ENCODE data around the gene TM6SF1.
"Not testable (repeated sequence)": the region's sequence is repeated elsewhere in the genome, so short reads cannot be mapped to it uniquely, and the experiment has no call there.

TM6SF1 gene

DNA sequence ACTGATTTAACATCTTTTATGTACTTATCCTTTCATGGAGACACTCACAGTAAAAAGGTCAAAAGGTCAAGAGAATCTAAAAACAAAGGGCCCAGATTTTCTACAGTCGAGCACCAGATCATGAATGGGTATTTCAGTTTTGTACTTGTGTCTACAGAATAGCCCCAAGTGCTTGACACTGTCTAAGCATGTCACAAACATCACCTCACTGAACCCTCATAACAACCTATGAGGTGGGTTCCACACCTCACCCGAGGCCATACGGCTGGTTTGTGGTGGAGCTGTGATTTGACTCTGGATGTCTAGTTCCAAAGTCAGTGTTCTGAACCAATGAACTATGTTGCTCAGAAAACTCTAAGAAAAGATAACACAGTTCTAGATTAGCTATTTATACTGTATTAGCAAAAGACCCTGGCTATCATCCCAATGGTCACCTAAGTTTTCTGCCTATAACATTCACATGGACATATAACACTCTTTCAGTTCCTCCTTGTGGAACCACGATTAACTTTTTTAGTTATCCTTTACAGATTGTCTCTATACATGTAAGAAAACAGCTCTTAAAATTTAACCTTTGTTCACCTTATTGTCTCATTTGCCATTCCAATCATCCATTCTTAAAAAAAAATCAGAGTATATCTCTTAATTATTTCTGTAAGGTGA lies 25.5 kb downstream of the TM6SF1 start:
- no peak for TF ChIP-seq EZH2 (optimal IDR thresholded peaks at IDR 0.05; ENCODE audit: low read depth, low read length)
- TF ChIP-seq, protein P1, sequence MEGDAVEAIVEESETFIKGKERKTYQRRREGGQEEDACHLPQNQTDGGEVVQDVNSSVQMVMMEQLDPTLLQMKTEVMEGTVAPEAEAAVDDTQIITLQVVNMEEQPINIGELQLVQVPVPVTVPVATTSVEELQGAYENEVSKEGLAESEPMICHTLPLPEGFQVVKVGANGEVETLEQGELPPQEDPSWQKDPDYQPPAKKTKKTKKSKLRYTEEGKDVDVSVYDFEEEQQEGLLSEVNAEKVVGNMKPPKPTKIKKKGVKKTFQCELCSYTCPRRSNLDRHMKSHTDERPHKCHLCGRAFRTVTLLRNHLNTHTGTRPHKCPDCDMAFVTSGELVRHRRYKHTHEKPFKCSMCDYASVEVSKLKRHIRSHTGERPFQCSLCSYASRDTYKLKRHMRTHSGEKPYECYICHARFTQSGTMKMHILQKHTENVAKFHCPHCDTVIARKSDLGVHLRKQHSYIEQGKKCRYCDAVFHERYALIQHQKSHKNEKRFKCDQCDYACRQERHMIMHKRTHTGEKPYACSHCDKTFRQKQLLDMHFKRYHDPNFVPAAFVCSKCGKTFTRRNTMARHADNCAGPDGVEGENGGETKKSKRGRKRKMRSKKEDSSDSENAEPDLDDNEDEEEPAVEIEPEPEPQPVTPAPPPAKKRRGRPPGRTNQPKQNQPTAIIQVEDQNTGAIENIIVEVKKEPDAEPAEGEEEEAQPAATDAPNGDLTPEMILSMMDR (IDR thresholded peaks at IDR 0.05; ENCODE audit: low read length): no peak
- TF ChIP-seq EZH2phosphoT487 (IDR thresholded peaks at IDR 0.05; ENCODE audit: low read length): no peak
- no peaks in the 10 kb centered on the region for H3K9me3 ChIP-seq (replicated peaks; ENCODE audit: insufficient read depth, low read length)
- H4K20me1 ChIP-seq (ENCODE audit: insufficient read depth, low read length): no peaks in the 10 kb centered on the region
- H3K27ac ChIP-seq (ENCODE audit: low read length): no peak overlapping the region
- no peaks in the 10 kb centered on the region for H3F3A ChIP-seq (ENCODE audit: insufficient read depth, low read length)
- no peak overlapping the region for H3K4me3 ChIP-seq (ENCODE audit: low read length)
- no peaks in the 10 kb centered on the region for H3K9me2 ChIP-seq (replicated peaks; ENCODE audit: insufficient read depth, low read length)
- no peaks in the 10 kb centered on the region for H3K36me3 ChIP-seq (replicated peaks; ENCODE audit: insufficient read depth, low read length)
- no peak overlapping the region for H2AFZ ChIP-seq (ENCODE audit: low read length)
- H3K4me2 ChIP-seq (ENCODE audit: low read depth, low read length): no peak overlapping the region
- H3K9ac ChIP-seq (ENCODE audit: low read length): no peak overlapping the region
- no peaks in the 10 kb centered on the region for H3K27me3 ChIP-seq (replicated peaks; ENCODE audit: insufficient read depth, low read length)
- no peak for DNase-seq
- no peaks in the 10 kb centered on the region for H3K4me1 ChIP-seq (ENCODE audit: low read length)
- H3K79me2 ChIP-seq (ENCODE audit: low read length): no peaks in the 10 kb centered on the region

GRCh38 chr15:83142151-83142550 lies 34.7 kb downstream of the TM6SF1 start:
- not testable (repeated sequence) for H3K4me1 ChIP-seq (ENCODE audit: low read length); H3K9ac ChIP-seq (ENCODE audit: low read length); H3K9me2 ChIP-seq (replicated peaks; ENCODE audit: insufficient read depth, low read length); H3K4me3 ChIP-seq (ENCODE audit: low read length); H3K79me2 ChIP-seq (ENCODE audit: low read length); H3K36me3 ChIP-seq (replicated peaks; ENCODE audit: insufficient read depth, low read length); H3K27ac ChIP-seq (ENCODE audit: low read length); H2AFZ ChIP-seq (ENCODE audit: low read length); H3K4me2 ChIP-seq (ENCODE audit: low read depth, low read length); H3K27me3 ChIP-seq (replicated peaks; ENCODE audit: insufficient read depth, low read length); DNase-seq; H3K9me3 ChIP-seq (replicated peaks; ENCODE audit: insufficient read depth, low read length); H4K20me1 ChIP-seq (ENCODE audit: insufficient read depth, low read length); H3F3A ChIP-seq (ENCODE audit: insufficient read depth, low read length)

GRCh38 chr15:83144771-83145170 lies 37.3 kb downstream of the TM6SF1 start:
- H3K4me1 ChIP-seq (ENCODE audit: low read length): no peaks in the 10 kb centered on the region
- H3K79me2 ChIP-seq (ENCODE audit: low read length): no peaks in the 10 kb centered on the region
- H3K36me3 ChIP-seq (replicated peaks; ENCODE audit: insufficient read depth, low read length): no peaks in the 10 kb centered on the region
- no peak overlapping the region for H3K4me3 ChIP-seq (ENCODE audit: low read length)
- H3K9me3 ChIP-seq (replicated peaks; ENCODE audit: insufficient read depth, low read length): no peaks in the 10 kb centered on the region
- H2AFZ ChIP-seq (ENCODE audit: low read length): no peak overlapping the region
- H3K9me2 ChIP-seq (replicated peaks; ENCODE audit: insufficient read depth, low read length): no peaks in the 10 kb centered on the region
- TF ChIP-seq, protein P1 (IDR thresholded peaks at IDR 0.05; ENCODE audit: low read length): no peak
- TF ChIP-seq EZH2phosphoT487 (IDR thresholded peaks at IDR 0.05; ENCODE audit: low read length): no peak
- no peak for TF ChIP-seq EZH2 (optimal IDR thresholded peaks at IDR 0.05; ENCODE audit: low read depth, low read length)
- no peak overlapping the region for H3K4me2 ChIP-seq (ENCODE audit: low read depth, low read length)
- no peak for DNase-seq
- no peak overlapping the region for H3K27ac ChIP-seq (ENCODE audit: low read length)
- no peak overlapping the region for H3K9ac ChIP-seq (ENCODE audit: low read length)
- no peaks in the 10 kb centered on the region for H3K27me3 ChIP-seq (replicated peaks; ENCODE audit: insufficient read depth, low read length)
- H3F3A ChIP-seq (ENCODE audit: insufficient read depth, low read length): no peaks in the 10 kb centered on the region
- H4K20me1 ChIP-seq (ENCODE audit: insufficient read depth, low read length): no peaks in the 10 kb centered on the region

- Histone ChIP-seq H3K36me3 (replicated peaks; ENCODE audit: insufficient read depth, low read length) (no peaks in the 10 kb centered on the region), H2AFZ (ENCODE audit: low read length) (no peak overlapping the region), H3K9me3 (replicated peaks; ENCODE audit: insufficient read depth, low read length) (no peaks in the 10 kb centered on the region), H3K4me3 (ENCODE audit: low read length) (no peak overlapping the region), H3K27me3 (replicated peaks; ENCODE audit: insufficient read depth, low read length) (no peaks in the 10 kb centered on the region), H4K20me1 (ENCODE audit: insufficient read depth, low read length) (no peaks in the 10 kb centered on the region), H3K27ac (ENCODE audit: low read length) (no peak overlapping the region), H3K4me2 (ENCODE audit: low read depth, low read length) (no peak overlapping the region), H3K4me1 (ENCODE audit: low read length) (peaks cover 12% of the 10 kb centered on the region), H3F3A (ENCODE audit: insufficient read depth, low read length) (0 out of 2 replicates have a peak, but pooled peaks cover 2% of the 10 kb centered on the region), H3K79me2 (ENCODE audit: low read length) (no peaks in the 10 kb centered on the region), H3K9ac (ENCODE audit: low read length) (no peak overlapping the region), H3K9me2 (replicated peaks; ENCODE audit: insufficient read depth, low read length) (no peaks in the 10 kb centered on the region)
- TF ChIP-seq, protein P1 (IDR thresholded peaks at IDR 0.05; ENCODE audit: low read length): no peak
- TF ChIP-seq EZH2phosphoT487 (IDR thresholded peaks at IDR 0.05; ENCODE audit: low read length): no peak
- TF ChIP-seq EZH2 (optimal IDR thresholded peaks at IDR 0.05; ENCODE audit: low read depth, low read length): no peak
- DNase-seq: no peak
Measured at GRCh38 chr15:83153288-83153687, 45.8 kb downstream of the TM6SF1 start.
